Transverse colon (tissue), 4 donors: ENCODE measurements around the gene GPR55. TPM values are rescaled to one million over a fixed set of nuclear protein-coding genes. Genes with fewer than 3 reads are reported as not detected.

ENCODE experiments used
- DNase-seq: peaks from one replicate; pipeline ENCODE4 v3.0.0-alpha.2; 2019
- H3K27ac ChIP-seq, 4 donors: fragments of 200-600 bp; sonication (generic); 2 replicates each; pipeline ENCODE4 v1.5.1; 2016 to 2018; ENCODE audit warnings: inconsistent platforms in 4 of 4
- H3K27me3 ChIP-seq: fragments of 200-600 bp; sonication (generic); 2 replicates; pipeline ENCODE4 v1.5.1; 2017; ENCODE audit warnings: inconsistent platforms
- H3K36me3 ChIP-seq, 4 donors: fragments of 200-600 bp; sonication (generic); 2 replicates each; pipeline ENCODE4 v1.5.1; 2017 to 2019; ENCODE audit warnings: inconsistent platforms in 4 of 4
- H3K4me1 ChIP-seq, 4 donors: fragments of 200-600 bp; sonication (generic); 2 replicates each; pipeline ENCODE4 v1.5.1; 2017 to 2020; ENCODE audit warnings: inconsistent platforms in 4 of 4
- H3K4me3 ChIP-seq, 4 donors: fragments of 200-600 bp; sonication (generic); 1 replicate in 1 of 4; 2 replicates in 3 of 4; pipeline versions ENCODE4 v1.5.1 to v1.6.1; 2017 to 2019; ENCODE audit warnings: inconsistent platforms in 4 of 4
- H3K9me3 ChIP-seq, 2 donors: fragments of 200-600 bp; sonication (generic); 2 replicates each; pipeline ENCODE4 v1.5.1; 2017 to 2019; ENCODE audit warnings: inconsistent platforms in 2 of 2
- CTCF ChIP-seq, 5 experiments: fragments of 200-600 bp in 3 of 5; fragments of 450-650 bp in 2 of 5; sonication (generic) in 3 of 5; IDR thresholded peaks; 1 replicate in 2 of 5; 2 replicates in 3 of 5; pipeline ENCODE4 v1.5.1; 2016 to 2017; ENCODE audit warnings: antibody characterized with exemption in 5 of 5, inconsistent platforms in 3 of 5, mild to moderate bottlenecking in 2 of 5, moderate library complexity in 1 of 5
- EP300 ChIP-seq: sonication (generic); formaldehyde crosslinking; IDR thresholded peaks from one replicate; pipeline ENCODE4 v1.6.1; 2017; ENCODE audit warnings: antibody characterized with exemption, low read depth
- POLR2A ChIP-seq: fragments of 450-650 bp; IDR thresholded peaks from one replicate; pipeline ENCODE4 v1.6.1; 2016; ENCODE audit warnings: antibody characterized with exemption, mild to moderate bottlenecking, moderate library complexity
- POLR2AphosphoS5 ChIP-seq, 3 donors: sonication (generic); formaldehyde crosslinking; IDR thresholded peaks; one replicate each; pipeline ENCODE4 v1.6.1; 2016; ENCODE audit warnings: antibody characterized with exemption in 3 of 3
- WGBS, 2 donors: methylation state at CpG; one replicate each; pipeline ENCODE4 v1.1.5; 2018; ENCODE audit warnings: low coverage in 1 of 2; 5-methylcytosine and 5-hydroxymethylcytosine counted together
- in situ Hi-C, 4 donors: fragments of 200-750 bp; cut with MboI; loops; one replicate each; pipeline versions ENCODE4 v1.15.0 to v1.15.1; 2017; ENCODE audit warnings: low sequenced_read_pairs in 3 of 4, low pct_ligation_motif_present in 1 of 4, low pct_unique_long_range_greater_than_20kb in 1 of 4
- intact Hi-C: fragments of 100-400 bp; cut with DNase I; formaldehyde crosslinking; loops from one replicate; pipeline ENCODE4 v1.15.1; 2023; ENCODE audit warnings: low total_unique reads
- total RNA-seq, 4 donors: library from RNA; depleted of rRNA; stranded (reverse); fragments of >200 nt; gene quantifications; one replicate each; pipeline ENCODE4 v1.1.0, GENCODE V29; 2016

GPR55 gene
- total RNA-seq: 10 to 100 TPM in 1 of 4 donors, 1 to 10 TPM in 2, under 1 TPM in 1; 0.40 to 16.1 (median 2.0) TPM

GRCh38 chr2:230924470-230925341, at the start of gene GPR55:
Gene GPR55 (minus strand): TSS chr2:230925242. CDS start chr2:230910962, 14,280 bp downstream.
- WGBS, 2 donors: 70 to 76% methylated on average over 2 to 26 of the region's 26 CpGs
- Histone ChIP-seq H3K4me3 (peak within 1 kb of the TSS in 1 of 4 donors; percentile 9), H3K27me3 (peaks cover 4% of the 10 kb centered on the region), H3K27ac (peak within 1 kb of the TSS in 1 of 4 donors; percentile 21), H3K36me3 (no peaks in the 10 kb centered on the region), H3K4me1 (no peaks in the 10 kb centered on the region), H3K9me3 (no peaks in the 10 kb centered on the region)
- TF ChIP-seq POLR2A: no peak
- TF ChIP-seq EP300: no peak
- peak in 3 of 5 experiments; percentile 22 to 35 (median 24) for TF ChIP-seq CTCF (IDR thresholded peaks at IDR 0.05)
- in situ Hi-C loops: no loop called here
- intact Hi-C loops: no loop called here
- DNase-seq: peak; percentile 56

- intact Hi-C loops (no loop called here), in situ Hi-C loops (loop anchor here in 1 of 4 donors (5.0 kb wide), 1 partner anchor 137 kb away; no protein-coding TSS in a partner anchor)
- DNase-seq: peak; percentile 26
- H3K27me3 ChIP-seq: no peaks in the 10 kb centered on the region
- H3K27ac ChIP-seq: no peak overlapping the region
- no peak overlapping the region for H3K4me3 ChIP-seq
- H3K9me3 ChIP-seq: no peaks in the 10 kb centered on the region
- no peaks in the 10 kb centered on the region for H3K4me1 ChIP-seq
- TF ChIP-seq EP300 (no peak), POLR2AphosphoS5 (IDR thresholded peaks at IDR 0.05) (no peak), POLR2A (no peak), CTCF (IDR thresholded peaks at IDR 0.05) (no peak)
- WGBS, 2 donors: 71 to 77% methylated on average over 7 to 17 of the region's 17 CpGs
- H3K36me3 ChIP-seq: no peaks in the 10 kb centered on the region
These were observed 49.3 kb upstream of the GPR55 start for GRCh38 chr2:230974096-230974913.

GRCh38 chr2:230972046-230972445, 47.0 kb upstream of the GPR55 start:
- TF ChIP-seq POLR2AphosphoS5 (IDR thresholded peaks at IDR 0.05) (no peak), CTCF (IDR thresholded peaks at IDR 0.05) (no peak)
- H3K27ac ChIP-seq: no peak overlapping the region
- no peaks in the 10 kb centered on the region for H3K27me3 ChIP-seq
- WGBS, 2 donors: 72 to 80% methylated on average over 2 to 5 of the region's 5 CpGs
- H3K9me3 ChIP-seq: no peaks in the 10 kb centered on the region
- H3K4me1 ChIP-seq: no peaks in the 10 kb centered on the region
- DNase-seq: no peak
- intact Hi-C loops (no loop called here), in situ Hi-C loops (loop anchor here in 1 of 4 donors (5.0 kb wide), 1 partner anchor 135 kb away; no protein-coding TSS in a partner anchor)
- H3K4me3 ChIP-seq: no peak overlapping the region
- H3K36me3 ChIP-seq: no peaks in the 10 kb centered on the region

GRCh38 chr2:230969659-230970015, 44.6 kb upstream of the GPR55 start:
- intact Hi-C loops: no loop called here
- Histone ChIP-seq H3K27me3 (no peaks in the 10 kb centered on the region), H3K4me3 (no peak overlapping the region), H3K27ac (no peak overlapping the region), H3K36me3 (no peaks in the 10 kb centered on the region), H3K9me3 (no peaks in the 10 kb centered on the region), H3K4me1 (no peaks in the 10 kb centered on the region)
- 66 to 86% methylated on average over 1 to 2 of the region's 2 CpGs for WGBS, 2 donors
- DNase-seq: no peak
- in situ Hi-C loops: loop anchor here in 1 of 4 donors (5.0 kb wide), 1 partner anchor 132 kb away; no protein-coding TSS in a partner anchor
- TF ChIP-seq POLR2AphosphoS5 (IDR thresholded peaks at IDR 0.05) (no peak), EP300 (no peak), POLR2A (no peak), CTCF (IDR thresholded peaks at IDR 0.05) (no peak)
